WTC11 (cell line): ENCODE data around the gene KDM4B.

ENCODE experiments used
- FOXP1 ChIP-seq: sonication (generic); formaldehyde crosslinking; IDR thresholded peaks from 2 replicates; pipeline ENCODE4 v1.8.0; 2022; ENCODE audit warnings: missing genetic modification reagents, mild to moderate bottlenecking, moderate library complexity, borderline replicate concordance
- SP1 ChIP-seq: sonication (generic); formaldehyde crosslinking; conservative IDR thresholded peaks from 2 replicates; pipeline ENCODE4 v1.8.1; 2022; ENCODE audit warnings: missing genetic modification reagents
- TF ChIP-seq, protein P1 (sequence below): sonication (generic); formaldehyde crosslinking; IDR thresholded peaks from 2 replicates; pipeline ENCODE4 v1.8.0; 2023; ENCODE audit warnings: mild to moderate bottlenecking, missing genetic modification reagents
- TF ChIP-seq, protein P2 (sequence below): fragments of 200-600 bp; IDR thresholded peaks from 2 replicates; pipeline ENCODE4 v1.8.0; 2022; ENCODE audit warnings: antibody characterized with exemption
- TF ChIP-seq, protein P3 (sequence below): sonication (generic); formaldehyde crosslinking; conservative IDR thresholded peaks from 2 replicates; pipeline ENCODE4 v1.8.1; 2022; ENCODE audit warnings: mild to moderate bottlenecking, missing genetic modification reagents

DNA sequence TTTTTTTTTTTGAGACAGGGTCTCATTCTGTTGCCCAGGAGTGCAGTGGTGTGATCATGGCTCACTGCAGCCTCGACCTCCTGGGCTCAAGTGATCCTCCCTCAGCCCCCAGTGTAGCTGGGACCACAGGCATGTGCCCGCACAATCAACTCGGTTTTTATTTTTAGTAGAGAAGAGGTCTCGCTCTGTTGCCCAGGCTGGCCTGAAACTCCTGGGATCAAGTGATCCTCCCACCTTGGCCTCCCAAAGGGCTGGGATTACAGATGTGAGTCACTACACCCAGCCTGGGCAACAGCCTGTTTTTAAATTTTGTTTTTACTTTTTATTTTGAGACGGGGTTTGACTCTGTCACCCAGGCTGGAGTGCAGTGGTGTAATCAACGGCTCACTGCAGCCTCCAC lies 2.3 kb upstream of the KDM4B start:
- TF ChIP-seq SP1 (CRISPR knock-in tag) (no peak), FOXP1 (no peak)
- TF ChIP-seq, protein P1, sequence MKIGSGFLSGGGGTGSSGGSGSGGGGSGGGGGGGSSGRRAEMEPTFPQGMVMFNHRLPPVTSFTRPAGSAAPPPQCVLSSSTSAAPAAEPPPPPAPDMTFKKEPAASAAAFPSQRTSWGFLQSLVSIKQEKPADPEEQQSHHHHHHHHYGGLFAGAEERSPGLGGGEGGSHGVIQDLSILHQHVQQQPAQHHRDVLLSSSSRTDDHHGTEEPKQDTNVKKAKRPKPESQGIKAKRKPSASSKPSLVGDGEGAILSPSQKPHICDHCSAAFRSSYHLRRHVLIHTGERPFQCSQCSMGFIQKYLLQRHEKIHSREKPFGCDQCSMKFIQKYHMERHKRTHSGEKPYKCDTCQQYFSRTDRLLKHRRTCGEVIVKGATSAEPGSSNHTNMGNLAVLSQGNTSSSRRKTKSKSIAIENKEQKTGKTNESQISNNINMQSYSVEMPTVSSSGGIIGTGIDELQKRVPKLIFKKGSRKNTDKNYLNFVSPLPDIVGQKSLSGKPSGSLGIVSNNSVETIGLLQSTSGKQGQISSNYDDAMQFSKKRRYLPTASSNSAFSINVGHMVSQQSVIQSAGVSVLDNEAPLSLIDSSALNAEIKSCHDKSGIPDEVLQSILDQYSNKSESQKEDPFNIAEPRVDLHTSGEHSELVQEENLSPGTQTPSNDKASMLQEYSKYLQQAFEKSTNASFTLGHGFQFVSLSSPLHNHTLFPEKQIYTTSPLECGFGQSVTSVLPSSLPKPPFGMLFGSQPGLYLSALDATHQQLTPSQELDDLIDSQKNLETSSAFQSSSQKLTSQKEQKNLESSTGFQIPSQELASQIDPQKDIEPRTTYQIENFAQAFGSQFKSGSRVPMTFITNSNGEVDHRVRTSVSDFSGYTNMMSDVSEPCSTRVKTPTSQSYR (CRISPR knock-in tag), result no peak
- TF ChIP-seq, protein P2, sequence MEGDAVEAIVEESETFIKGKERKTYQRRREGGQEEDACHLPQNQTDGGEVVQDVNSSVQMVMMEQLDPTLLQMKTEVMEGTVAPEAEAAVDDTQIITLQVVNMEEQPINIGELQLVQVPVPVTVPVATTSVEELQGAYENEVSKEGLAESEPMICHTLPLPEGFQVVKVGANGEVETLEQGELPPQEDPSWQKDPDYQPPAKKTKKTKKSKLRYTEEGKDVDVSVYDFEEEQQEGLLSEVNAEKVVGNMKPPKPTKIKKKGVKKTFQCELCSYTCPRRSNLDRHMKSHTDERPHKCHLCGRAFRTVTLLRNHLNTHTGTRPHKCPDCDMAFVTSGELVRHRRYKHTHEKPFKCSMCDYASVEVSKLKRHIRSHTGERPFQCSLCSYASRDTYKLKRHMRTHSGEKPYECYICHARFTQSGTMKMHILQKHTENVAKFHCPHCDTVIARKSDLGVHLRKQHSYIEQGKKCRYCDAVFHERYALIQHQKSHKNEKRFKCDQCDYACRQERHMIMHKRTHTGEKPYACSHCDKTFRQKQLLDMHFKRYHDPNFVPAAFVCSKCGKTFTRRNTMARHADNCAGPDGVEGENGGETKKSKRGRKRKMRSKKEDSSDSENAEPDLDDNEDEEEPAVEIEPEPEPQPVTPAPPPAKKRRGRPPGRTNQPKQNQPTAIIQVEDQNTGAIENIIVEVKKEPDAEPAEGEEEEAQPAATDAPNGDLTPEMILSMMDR, result no peak
- TF ChIP-seq, protein P3, sequence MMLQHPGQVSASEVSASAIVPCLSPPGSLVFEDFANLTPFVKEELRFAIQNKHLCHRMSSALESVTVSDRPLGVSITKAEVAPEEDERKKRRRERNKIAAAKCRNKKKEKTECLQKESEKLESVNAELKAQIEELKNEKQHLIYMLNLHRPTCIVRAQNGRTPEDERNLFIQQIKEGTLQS (CRISPR knock-in tag), result no peak
